ENCODE data around the gene SMOC1. TPM values are rescaled to one million over a fixed set of nuclear protein-coding genes. Genes with fewer than 3 reads are reported as not detected.

Gene SMOC1
- total RNA-seq = not detected in 2 replicates

- H3K27ac Mint-ChIP-seq = no peak within 1 kb of the TSS
- intact Hi-C loops (cut with micrococcal nuclease) = loop anchor here (5.0 kb wide), 1 partner anchor 148 kb away; no protein-coding TSS in a partner anchor
- H3K27me3 Mint-ChIP-seq = peaks cover 55% of the 10 kb centered on the region
- H3K36me3 Mint-ChIP-seq (ENCODE audit: low read depth) = no peaks in the 10 kb centered on the region
- no peaks in the 10 kb centered on the region for H3K9me3 Mint-ChIP-seq
- no peaks in the 10 kb centered on the region for H3K4me1 Mint-ChIP-seq
- DNase-seq = no peak
- no peak within 1 kb of the TSS for H3K4me3 Mint-ChIP-seq
Observed at GRCh38 chr14:69879175-69880043, at the start of gene SMOC1. TSS of gene SMOC1 (plus strand) at chr14:69879416. CDS start at chr14:69879679, 263 bp downstream.

GRCh38 chr14:69838881-69839416, 40.3 kb upstream of the SMOC1 start:
- no peaks in the 10 kb centered on the region for H3K36me3 Mint-ChIP-seq (ENCODE audit: low read depth)
- no peak overlapping the region for H3K27ac Mint-ChIP-seq
- intact Hi-C loops (cut with micrococcal nuclease) = no loop called here
- DNase-seq = no peak
- no peaks in the 10 kb centered on the region for H3K4me1 Mint-ChIP-seq
- no peaks in the 10 kb centered on the region for H3K9me3 Mint-ChIP-seq
- H3K4me3 Mint-ChIP-seq = no peak overlapping the region
- H3K27me3 Mint-ChIP-seq = peaks cover 19% of the 10 kb centered on the region

GRCh38 chr14:69839661-69840060, 39.6 kb upstream of the SMOC1 start:
- Mint-ChIP-seq H3K9me3 (no peaks in the 10 kb centered on the region), H3K4me1 (no peaks in the 10 kb centered on the region), H3K36me3 (ENCODE audit: low read depth) (no peaks in the 10 kb centered on the region), H3K4me3 (no peak overlapping the region), H3K27ac (no peak overlapping the region), H3K27me3 (peaks cover 16% of the 10 kb centered on the region)
- DNase-seq = no peak
- intact Hi-C loops (cut with micrococcal nuclease) = no loop called here

- peaks cover 9% of the 10 kb centered on the region for H3K27me3 Mint-ChIP-seq
- H3K27ac Mint-ChIP-seq = no peak overlapping the region
- no peak overlapping the region for H3K4me3 Mint-ChIP-seq
- no peaks in the 10 kb centered on the region for H3K4me1 Mint-ChIP-seq
- intact Hi-C loops (cut with micrococcal nuclease) = no loop called here
- no peaks in the 10 kb centered on the region for H3K36me3 Mint-ChIP-seq (ENCODE audit: low read depth)
- H3K9me3 Mint-ChIP-seq = no peaks in the 10 kb centered on the region
- no peak for DNase-seq
Observed at GRCh38 chr14:69841656-69842055, 37.6 kb upstream of the SMOC1 start.

- H3K27me3 Mint-ChIP-seq = peaks cover 12% of the 10 kb centered on the region
- H3K4me1 Mint-ChIP-seq = no peaks in the 10 kb centered on the region
- DNase-seq = no peak
- no peaks in the 10 kb centered on the region for H3K9me3 Mint-ChIP-seq
- no peaks in the 10 kb centered on the region for H3K36me3 Mint-ChIP-seq (ENCODE audit: low read depth)
- no peak overlapping the region for H3K4me3 Mint-ChIP-seq
- H3K27ac Mint-ChIP-seq = no peak overlapping the region
- intact Hi-C loops (cut with micrococcal nuclease) = no loop called here
Observed at GRCh38 chr14:69842686-69843420, 36.4 kb upstream of the SMOC1 start.

GRCh38 chr14:69844171-69844570, 35.0 kb upstream of the SMOC1 start:
- Mint-ChIP-seq H3K27me3 (peaks cover 16% of the 10 kb centered on the region), H3K27ac (no peak overlapping the region), H3K4me1 (no peaks in the 10 kb centered on the region), H3K9me3 (no peaks in the 10 kb centered on the region), H3K36me3 (ENCODE audit: low read depth) (no peaks in the 10 kb centered on the region), H3K4me3 (no peak overlapping the region)
- intact Hi-C loops (cut with micrococcal nuclease) = no loop called here
- no peak for DNase-seq

GRCh38 chr14:69845050-69845581, 34.1 kb upstream of the SMOC1 start:
- no peak overlapping the region for H3K4me3 Mint-ChIP-seq
- H3K27me3 Mint-ChIP-seq = peaks cover 19% of the 10 kb centered on the region
- no peaks in the 10 kb centered on the region for H3K9me3 Mint-ChIP-seq
- DNase-seq = no peak
- intact Hi-C loops (cut with micrococcal nuclease) = no loop called here
- H3K36me3 Mint-ChIP-seq (ENCODE audit: low read depth) = no peaks in the 10 kb centered on the region
- no peaks in the 10 kb centered on the region for H3K4me1 Mint-ChIP-seq
- no peak overlapping the region for H3K27ac Mint-ChIP-seq

GRCh38 chr14:69845787-69846186, 33.4 kb upstream of the SMOC1 start:
- Mint-ChIP-seq H3K27ac (no peak overlapping the region), H3K4me3 (no peak overlapping the region), H3K27me3 (peaks cover 19% of the 10 kb centered on the region), H3K9me3 (no peaks in the 10 kb centered on the region), H3K4me1 (no peaks in the 10 kb centered on the region), H3K36me3 (ENCODE audit: low read depth) (no peaks in the 10 kb centered on the region)
- no peak for DNase-seq
- intact Hi-C loops (cut with micrococcal nuclease) = no loop called here

GRCh38 chr14:69848156-69848555, 31.1 kb upstream of the SMOC1 start:
- Mint-ChIP-seq H3K9me3 (no peaks in the 10 kb centered on the region), H3K4me3 (no peak overlapping the region), H3K27me3 (peaks cover 21% of the 10 kb centered on the region), H3K36me3 (ENCODE audit: low read depth) (no peaks in the 10 kb centered on the region), H3K4me1 (no peaks in the 10 kb centered on the region), H3K27ac (no peak overlapping the region)
- intact Hi-C loops (cut with micrococcal nuclease) = no loop called here
- no peak for DNase-seq

GRCh38 chr14:69848903-69849391, 30.3 kb upstream of the SMOC1 start:
- Mint-ChIP-seq H3K9me3 (no peaks in the 10 kb centered on the region), H3K36me3 (ENCODE audit: low read depth) (no peaks in the 10 kb centered on the region), H3K4me1 (no peaks in the 10 kb centered on the region), H3K4me3 (no peak overlapping the region), H3K27ac (no peak overlapping the region), H3K27me3 (peaks cover 18% of the 10 kb centered on the region)
- no peak for DNase-seq
- intact Hi-C loops (cut with micrococcal nuclease) = no loop called here

GRCh38 chr14:69850086-69850735, 29.0 kb upstream of the SMOC1 start:
- Mint-ChIP-seq H3K27ac (no peak overlapping the region), H3K27me3 (peaks cover 17% of the 10 kb centered on the region), H3K36me3 (ENCODE audit: low read depth) (no peaks in the 10 kb centered on the region), H3K9me3 (no peaks in the 10 kb centered on the region), H3K4me3 (no peak overlapping the region), H3K4me1 (no peaks in the 10 kb centered on the region)
- intact Hi-C loops (cut with micrococcal nuclease) = no loop called here
- no peak for DNase-seq

- Mint-ChIP-seq H3K4me3 (no peak overlapping the region), H3K27me3 (peaks cover 17% of the 10 kb centered on the region), H3K36me3 (ENCODE audit: low read depth) (no peaks in the 10 kb centered on the region), H3K9me3 (no peaks in the 10 kb centered on the region), H3K4me1 (no peaks in the 10 kb centered on the region), H3K27ac (no peak overlapping the region)
- intact Hi-C loops (cut with micrococcal nuclease) = no loop called here
- no peak for DNase-seq
Observed at GRCh38 chr14:69850736-69851112, 28.5 kb upstream of the SMOC1 start.

GRCh38 chr14:69852531-69853321, 26.5 kb upstream of the SMOC1 start:
- intact Hi-C loops (cut with micrococcal nuclease) = no loop called here
- no peak overlapping the region for H3K27ac Mint-ChIP-seq
- no peaks in the 10 kb centered on the region for H3K4me1 Mint-ChIP-seq
- H3K36me3 Mint-ChIP-seq (ENCODE audit: low read depth) = no peaks in the 10 kb centered on the region
- no peak overlapping the region for H3K4me3 Mint-ChIP-seq
- no peaks in the 10 kb centered on the region for H3K9me3 Mint-ChIP-seq
- DNase-seq = no peak
- peaks cover 14% of the 10 kb centered on the region for H3K27me3 Mint-ChIP-seq
